IPS DF 19.7 (cell line): ENCODE measurements around the gene ANK3.
A peak's percentile ranks its signal among the peaks of the same experiment; 100 is the strongest.

Experiments used
- DNase-seq: peaks from one replicate; pipeline ENCODE4 v3.0.0-alpha.2; 2013; ENCODE audit warnings: low read depth, low spot score

ANK3 gene

GRCh38 chr10:60140651-60141632, 248.7 kb downstream of the ANK3 start:
- peak; percentile 86 for DNase-seq

GRCh38 chr10:60139798-60140566, 249.7 kb downstream of the ANK3 start:
- DNase-seq: peak; percentile 33

GRCh38 chr10:60139290-60139689, 250.4 kb downstream of the ANK3 start:
- no peak for DNase-seq

GRCh38 chr10:60138842-60139241, 250.8 kb downstream of the ANK3 start:
- no peak for DNase-seq

- no peak for DNase-seq
Observed at GRCh38 chr10:60138026-60138425, 251.6 kb downstream of the ANK3 start.

DNA sequence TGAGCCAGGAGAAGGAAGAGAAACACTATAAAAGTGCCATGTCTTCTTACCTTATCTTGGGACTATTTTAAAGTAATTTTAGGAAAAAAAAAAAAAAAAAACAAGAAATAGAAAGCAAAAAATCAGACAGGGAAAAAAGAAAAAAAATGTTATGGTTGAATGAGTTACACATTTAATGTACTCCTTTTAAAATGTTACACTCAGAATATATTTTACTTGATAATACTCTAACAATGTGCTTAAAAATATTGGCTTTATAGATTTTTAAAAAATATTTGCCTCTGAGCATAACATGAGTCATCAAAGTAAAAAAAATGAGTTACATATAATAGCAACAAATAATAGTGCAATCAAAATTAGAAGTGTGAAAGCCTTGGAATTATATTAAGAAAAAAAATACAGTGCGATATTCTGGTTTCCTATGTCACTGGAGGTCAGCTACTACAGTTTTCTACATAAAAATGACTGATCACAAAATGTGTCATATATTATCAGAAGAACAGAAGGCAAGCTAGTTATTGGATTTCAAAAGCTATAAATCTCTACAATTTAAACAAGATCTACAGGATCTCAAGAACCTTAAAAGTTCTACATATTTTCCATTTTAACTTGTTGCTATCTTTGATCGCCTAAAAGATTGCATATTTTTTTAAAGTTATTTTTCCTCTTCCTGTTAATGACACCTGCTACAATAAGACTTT, 252.2 kb downstream of the ANK3 start:
- DNase-seq: no peak

DNA sequence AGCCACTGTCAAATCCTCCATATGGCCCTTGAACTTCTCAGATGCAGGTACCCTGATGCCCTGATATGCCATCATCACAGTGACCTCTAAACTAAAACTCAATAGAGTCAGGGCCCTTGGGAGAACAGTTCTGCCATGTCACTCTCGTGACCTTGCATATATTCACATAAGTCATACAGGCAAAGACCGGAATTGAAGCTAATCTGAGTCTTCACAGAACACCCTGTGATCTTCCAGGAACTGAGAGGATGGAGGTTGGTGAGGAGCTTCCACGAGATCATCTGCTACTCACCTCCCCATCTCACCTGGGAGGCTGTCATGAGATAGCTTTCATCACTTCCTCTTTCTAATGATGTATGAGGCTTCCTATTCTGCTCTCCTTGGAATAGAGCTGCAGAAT, 254.7 kb downstream of the ANK3 start:
- DNase-seq: no peak

DNA sequence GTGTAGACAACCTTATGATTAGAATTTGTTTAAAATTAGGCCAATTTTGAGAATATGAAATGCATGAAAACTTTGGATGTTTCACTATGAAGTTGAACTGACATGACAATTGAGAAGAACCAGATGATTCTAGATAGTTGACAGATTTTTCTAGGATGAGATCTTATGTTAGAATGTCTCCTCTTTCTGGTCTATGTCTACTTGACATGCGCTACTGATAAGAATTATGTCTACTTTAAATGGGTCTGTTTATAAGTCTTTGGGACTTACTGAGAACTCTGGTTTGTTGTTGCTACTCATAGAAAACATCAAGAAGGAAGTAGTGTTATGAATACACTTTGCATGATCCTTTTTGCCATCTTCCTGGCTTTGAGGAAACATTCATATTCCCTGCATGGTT, 255.1 kb downstream of the ANK3 start:
- DNase-seq: no peak

- peak; percentile 20 for DNase-seq
Observed at GRCh38 chr10:60130130-60130579, 259.5 kb downstream of the ANK3 start.

DNA sequence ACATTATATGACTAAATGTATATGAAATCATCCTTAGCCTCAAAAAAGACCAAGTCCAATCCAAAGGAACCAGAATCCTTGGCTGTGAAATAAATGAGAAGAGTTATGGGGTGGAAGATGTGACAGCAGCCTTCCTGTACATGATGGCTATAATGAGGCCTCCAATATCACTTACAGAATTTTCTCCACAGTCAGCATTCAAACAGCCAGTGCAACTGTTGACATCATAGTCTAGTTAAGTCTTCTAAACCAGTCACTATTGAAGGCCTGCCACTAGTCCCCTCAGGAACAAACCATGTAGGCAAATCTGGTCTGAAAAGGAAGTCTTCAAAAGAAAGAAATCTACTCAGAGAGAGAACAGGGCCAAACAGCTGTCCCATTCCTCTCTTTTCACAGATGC, 263.8 kb downstream of the ANK3 start:
- no peak for DNase-seq

- no peak for DNase-seq
Observed at GRCh38 chr10:60124536-60124935, 265.1 kb downstream of the ANK3 start.

- no peak for DNase-seq
Observed at GRCh38 chr10:60123668-60124067, 266.0 kb downstream of the ANK3 start.

- no peak for DNase-seq
Observed at GRCh38 chr10:60123172-60123571, 266.5 kb downstream of the ANK3 start.

GRCh38 chr10:60122190-60122589, 267.5 kb downstream of the ANK3 start:
- no peak for DNase-seq

- peak; percentile 35 for DNase-seq
Observed at GRCh38 chr10:60114765-60115586, 274.7 kb downstream of the ANK3 start.

- DNase-seq: no peak
Observed at GRCh38 chr10:60110739-60111138, 278.9 kb downstream of the ANK3 start.

GRCh38 chr10:60107308-60107976, 282.2 kb downstream of the ANK3 start:
- no peak for DNase-seq

DNA sequence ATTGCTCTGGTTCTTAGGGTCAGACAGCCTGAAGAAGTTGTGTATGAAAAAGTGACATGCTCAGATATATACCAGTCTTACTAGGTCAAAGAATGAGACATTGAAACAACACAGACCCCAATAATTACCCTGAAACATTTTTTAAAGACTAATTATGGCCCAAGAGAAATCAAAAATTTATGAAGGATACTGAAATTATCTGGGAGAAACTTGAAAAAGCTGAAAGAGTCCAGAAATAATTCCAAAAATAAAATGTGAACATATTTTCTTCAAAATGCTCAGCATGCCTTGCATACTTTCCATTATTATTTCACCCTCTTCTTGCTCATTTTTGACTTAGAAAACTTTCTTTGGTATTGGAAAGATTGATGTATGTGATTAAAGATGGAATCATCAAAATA, 284.4 kb downstream of the ANK3 start:
- DNase-seq: no peak

- no peak for DNase-seq
Observed at GRCh38 chr10:60101821-60102220, 287.9 kb downstream of the ANK3 start.

- DNase-seq: no peak
Observed at GRCh38 chr10:60099998-60100747, 289.5 kb downstream of the ANK3 start.
